Liver (tissue), 9 donors: ENCODE measurements around the gene CEP128. TPM values are rescaled to one million over a fixed set of nuclear protein-coding genes. Genes with fewer than 3 reads are reported as not detected.
A peak's percentile ranks its signal among the peaks of the same experiment; 100 is the strongest.

Source experiments
- DNase-seq: peaks from one replicate; pipeline ENCODE4 v3.0.0-alpha.2; 2017; ENCODE audit warnings: low spot score
- H3K27ac ChIP-seq, 2 donors: one replicate each; pipeline ENCODE4 v1.7.0; 2013; ENCODE audit warnings: inconsistent platforms in 2 of 2, low read length in 2 of 2, control low read depth in 1 of 2, low read depth in 1 of 2, mild to moderate bottlenecking in 1 of 2
- H3K27me3 ChIP-seq, 4 donors: one replicate each; pipeline versions ENCODE4 v1.6.1 to v1.7.0; 2013; ENCODE audit warnings: low read length in 3 of 4, inconsistent platforms in 1 of 4, mild to moderate bottlenecking in 1 of 4, moderate library complexity in 1 of 4; ENCODE audit not compliant: control insufficient read depth in 4 of 4, insufficient read depth in 4 of 4
- H3K36me3 ChIP-seq, 4 donors: one replicate each; pipeline versions ENCODE4 v1.6.1 to v1.7.0; 2013; ENCODE audit warnings: low read length in 3 of 4, mild to moderate bottlenecking in 3 of 4, low read depth in 1 of 4, moderate library complexity in 1 of 4; ENCODE audit not compliant: control insufficient read depth in 4 of 4, insufficient read depth in 3 of 4
- H3K4me1 ChIP-seq, 4 donors: one replicate each; pipeline versions ENCODE4 v1.6.1 to v1.7.0; 2013; ENCODE audit warnings: low read length in 3 of 4, mild to moderate bottlenecking in 3 of 4, moderate library complexity in 1 of 4; ENCODE audit not compliant: control insufficient read depth in 4 of 4, insufficient read depth in 4 of 4
- H3K4me3 ChIP-seq, 3 donors: one replicate each; pipeline versions ENCODE4 v1.6.1 to v1.7.0; 2013; ENCODE audit warnings: low read length in 3 of 3, control low read depth in 1 of 3, low read depth in 1 of 3, mild to moderate bottlenecking in 1 of 3
- H3K9ac ChIP-seq, 2 donors: one replicate each; pipeline ENCODE4 v1.7.0; 2013; ENCODE audit warnings: low read length in 2 of 2, mild to moderate bottlenecking in 2 of 2, moderate library complexity in 2 of 2, control low read depth in 1 of 2, low read depth in 1 of 2
- H3K9me3 ChIP-seq, 4 donors: one replicate each; pipeline versions ENCODE4 v1.6.1 to v1.7.0; 2013; ENCODE audit warnings: low read length in 3 of 4; ENCODE audit not compliant: control insufficient read depth in 4 of 4
- CTCF ChIP-seq: fragments of 150-350 bp; IDR thresholded peaks from 2 replicates; pipeline ENCODE4 v1.5.1; 2017; ENCODE audit warnings: improper control_type of control experiment, low read depth, low read length; ENCODE audit not compliant: missing input control
- FOXA1 ChIP-seq: IDR thresholded peaks from 2 replicates; pipeline ENCODE4 v1.6.1; 2016; ENCODE audit warnings: antibody characterized with exemption
- FOXA2 ChIP-seq: IDR thresholded peaks from 2 replicates; pipeline ENCODE4 v1.6.1; 2016; ENCODE audit warnings: antibody characterized with exemption
- GABPA ChIP-seq, 2 donors: IDR thresholded peaks in 1 of 2; conservative IDR thresholded peaks in 1 of 2; 2 replicates each; pipeline ENCODE4 v1.6.1; 2016; ENCODE audit warnings: antibody characterized with exemption in 2 of 2, mild to moderate bottlenecking in 1 of 2, moderate library complexity in 1 of 2
- HNF4A ChIP-seq, 2 donors: conservative IDR thresholded peaks; 2 replicates each; pipeline ENCODE4 v1.6.1; 2016; ENCODE audit warnings: antibody characterized with exemption in 2 of 2, mild to moderate bottlenecking in 2 of 2
- JUND ChIP-seq, 2 donors: IDR thresholded peaks; 2 replicates each; pipeline ENCODE4 v1.6.1; 2016; ENCODE audit warnings: antibody characterized with exemption in 2 of 2
- MAX ChIP-seq: IDR thresholded peaks from 2 replicates; pipeline ENCODE4 v1.6.1; 2016; ENCODE audit warnings: antibody characterized with exemption
- NR2F2 ChIP-seq: IDR thresholded peaks from 2 replicates; pipeline ENCODE4 v1.6.1; 2016; ENCODE audit warnings: antibody characterized with exemption
- RAD21 ChIP-seq, 2 donors: IDR thresholded peaks; 2 replicates each; pipeline ENCODE4 v1.6.1; 2016; ENCODE audit warnings: antibody characterized with exemption in 2 of 2, mild to moderate bottlenecking in 2 of 2
- REST ChIP-seq: IDR thresholded peaks from 2 replicates; pipeline ENCODE4 v1.6.1; 2016; ENCODE audit warnings: antibody characterized with exemption, mild to moderate bottlenecking
- RXRA ChIP-seq, 2 donors: IDR thresholded peaks; 2 replicates each; pipeline ENCODE4 v1.6.1; 2017 to 2018; ENCODE audit warnings: antibody characterized with exemption in 2 of 2, mild to moderate bottlenecking in 1 of 2
- SP1 ChIP-seq: IDR thresholded peaks from 2 replicates; pipeline ENCODE4 v1.6.1; 2018; ENCODE audit warnings: antibody characterized with exemption, mild to moderate bottlenecking
- TAF1 ChIP-seq: conservative IDR thresholded peaks from 2 replicates; pipeline ENCODE4 v1.6.1; 2016; ENCODE audit warnings: antibody characterized with exemption, mild to moderate bottlenecking
- YY1 ChIP-seq: IDR thresholded peaks from 2 replicates; pipeline ENCODE4 v1.6.1; 2016; ENCODE audit warnings: antibody characterized with exemption, mild to moderate bottlenecking
- ZBTB33 ChIP-seq: IDR thresholded peaks from 2 replicates; pipeline ENCODE4 v1.6.1; 2016; ENCODE audit warnings: antibody characterized with exemption
- WGBS: extraction: QIAGEN DNeasy Blood & Tissue Kit; methylation state at CpG from one replicate; pipeline ENCODE4 v1.1.7; 2013; 5-methylcytosine and 5-hydroxymethylcytosine counted together
- polyA plus RNA-seq, 2 donors: library from polyadenylated mRNA; stranded (reverse) in 1 of 2; unstranded in 1 of 2; fragments of 200-250 nt in 1 of 2; fragments of >200 nt in 1 of 2; fragmentation: Nextera tagmentation in 1 of 2; extraction: Ambion mirVana in 1 of 2; gene quantifications; one replicate each; pipeline versions ENCODE4 v1.2.1 to v1.2.3, GENCODE V29; 2013 to 2015
- total RNA-seq, 2 donors: library from RNA; depleted of rRNA; stranded (reverse); fragments of >200 nt; gene quantifications; one replicate each; pipeline ENCODE4 v1.2.3, GENCODE V29; 2014
- donor health status: healthy.
- donor health status: healthy.
- donor health status: healthy.
- donor health status: healthy.
- donor health status: healthy.

CEP128 gene
- total and polyA plus RNA-seq, 4 donors: 0.27 to 3.8 (median 1.4) TPM

- DNase-seq: no peak
- peak; percentile 15 for TF ChIP-seq YY1
- TF ChIP-seq MAX: no peak
- peak in 1 of 2 donors; percentile 19 for TF ChIP-seq HNF4A (conservative IDR thresholded peaks at IDR 0.05)
- TF ChIP-seq FOXA2: no peak
- peak; percentile 13 to 21 for TF ChIP-seq RXRA (IDR thresholded peaks at IDR 0.05)
- no peak for TF ChIP-seq ZBTB33
- peaks cover 0 to 12% (median 7%) of the 10 kb centered on the region in 4 donors for H3K4me1 ChIP-seq
- H3K9me3 ChIP-seq: no peaks in the 10 kb centered on the region
- H3K4me3 ChIP-seq: no peak overlapping the region
- no peaks in the 10 kb centered on the region for H3K36me3 ChIP-seq
- H3K27me3 ChIP-seq: no peaks in the 10 kb centered on the region
- H3K9ac ChIP-seq: no peak overlapping the region
- 0% methylated on average over 1 of the region's 1 CpG for WGBS
- H3K27ac ChIP-seq: no peak overlapping the region
Observed at GRCh38 chr14:80948291-80948690, 6.8 kb upstream of the CEP128 start.

GRCh38 chr14:80946797-80947196 lies 5.3 kb upstream of the CEP128 start:
- H3K27ac ChIP-seq: no peak overlapping the region
- H3K9me3 ChIP-seq: no peaks in the 10 kb centered on the region
- no peak overlapping the region for H3K4me3 ChIP-seq
- TF ChIP-seq FOXA1: no peak
- no peak for TF ChIP-seq NR2F2
- no peak for TF ChIP-seq REST
- no peak for TF ChIP-seq ZBTB33
- TF ChIP-seq YY1: no peak
- TF ChIP-seq JUND (IDR thresholded peaks at IDR 0.05): no peak
- TF ChIP-seq HNF4A (conservative IDR thresholded peaks at IDR 0.05): no peak
- TF ChIP-seq CTCF: no peak
- TF ChIP-seq SP1: no peak
- no peak for TF ChIP-seq MAX
- no peak for TF ChIP-seq TAF1
- TF ChIP-seq GABPA (IDR thresholded peaks at IDR 0.05 in 1 of 2, conservative IDR thresholded peaks at IDR 0.05 in 1 of 2): no peak
- TF ChIP-seq RAD21 (IDR thresholded peaks at IDR 0.05): no peak
- no peak overlapping the region for H3K9ac ChIP-seq
- DNase-seq: no peak
- H3K27me3 ChIP-seq: no peaks in the 10 kb centered on the region
- 80% methylated on average over 4 of the region's 4 CpGs for WGBS
- no peaks in the 10 kb centered on the region for H3K36me3 ChIP-seq
- H3K4me1 ChIP-seq: peaks cover 1 to 14% (median 10%) of the 10 kb centered on the region in 4 donors
